Immature natural killer cell (primary cell): ENCODE measurements around the gene ADAMTS3. TPM values are rescaled to one million over a fixed set of nuclear protein-coding genes. Genes with fewer than 3 reads are reported as not detected.

Experiments used
- DNase-seq, 3 donors: peaks; one replicate each; pipeline ENCODE4 v3.0.0; 2022; ENCODE audit warnings: mixed read lengths in 1 of 3
- H3K27ac Mint-ChIP-seq, 6 donors: one replicate each; pipeline ENCODE4 v1.8.0; 2020; ENCODE audit warnings: mixed read lengths in 6 of 6, mild to moderate bottlenecking in 5 of 6, inconsistent platforms in 4 of 6, moderate library complexity in 3 of 6
- H3K27me3 Mint-ChIP-seq, 3 donors: one replicate each; pipeline ENCODE4 v1.8.0; 2020 to 2021; ENCODE audit warnings: low read depth in 3 of 3, mild to moderate bottlenecking in 3 of 3, mixed read lengths in 3 of 3, moderate library complexity in 3 of 3, inconsistent platforms in 1 of 3
- H3K36me3 Mint-ChIP-seq, 3 donors: one replicate each; pipeline ENCODE4 v1.8.0; 2020; ENCODE audit warnings: mixed read lengths in 3 of 3, inconsistent platforms in 2 of 3, mild to moderate bottlenecking in 2 of 3
- H3K4me1 Mint-ChIP-seq, 2 donors: one replicate each; pipeline ENCODE4 v1.8.0; 2020; ENCODE audit warnings: inconsistent platforms in 2 of 2, mild to moderate bottlenecking in 2 of 2, mixed read lengths in 2 of 2, moderate library complexity in 1 of 2
- H3K4me3 Mint-ChIP-seq, 5 donors: one replicate each; pipeline ENCODE4 v1.8.0; 2020; ENCODE audit warnings: mild to moderate bottlenecking in 5 of 5, mixed read lengths in 5 of 5, inconsistent platforms in 3 of 5, moderate library complexity in 3 of 5
- H3K9me3 Mint-ChIP-seq, 6 donors: one replicate each; pipeline ENCODE4 v1.8.0; 2020; ENCODE audit warnings: mild to moderate bottlenecking in 6 of 6, mixed read lengths in 6 of 6, inconsistent platforms in 4 of 6, moderate library complexity in 3 of 6
- polyA plus RNA-seq, 3 donors: library from polyadenylated mRNA; unstranded; fragments of 300-500 nt; fragmentation: Illumina TruSeq; gene quantifications; one replicate each; pipeline ENCODE4 v1.2.3, GENCODE V29; 2021

The ADAMTS3 gene
- polyA plus RNA-seq, 3 donors from 2014 or later: not detected

DNA sequence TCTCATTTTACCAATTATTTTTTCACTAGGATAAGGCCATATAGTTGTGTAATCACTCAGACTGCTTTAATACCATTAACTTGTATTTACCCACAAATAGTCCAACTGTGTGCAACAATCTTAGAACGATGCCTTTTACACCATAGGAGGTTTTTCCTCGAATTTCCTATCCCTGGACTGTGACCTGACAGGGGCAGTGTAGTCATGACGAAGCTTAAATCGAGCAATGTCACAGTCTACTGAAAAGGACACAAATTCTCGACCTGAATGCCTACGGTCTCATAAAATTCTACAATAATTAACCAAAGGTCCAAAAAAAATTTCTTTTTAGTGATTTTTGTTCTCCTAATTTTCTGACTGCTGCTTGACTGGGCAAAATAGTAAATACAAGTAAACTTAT, 208.9 kb downstream of the ADAMTS3 start:
- H3K27me3 Mint-ChIP-seq: peaks cover 0 to 2% (median 0%) of the 10 kb centered on the region in 3 donors
- DNase-seq: no peak
- H3K4me1 Mint-ChIP-seq: no peaks in the 10 kb centered on the region
- peaks cover 0 to 6% (median 0%) of the 10 kb centered on the region in 6 donors for H3K9me3 Mint-ChIP-seq
- H3K4me3 Mint-ChIP-seq: no peak overlapping the region
- H3K36me3 Mint-ChIP-seq: no peaks in the 10 kb centered on the region
- no peak overlapping the region for H3K27ac Mint-ChIP-seq

DNA sequence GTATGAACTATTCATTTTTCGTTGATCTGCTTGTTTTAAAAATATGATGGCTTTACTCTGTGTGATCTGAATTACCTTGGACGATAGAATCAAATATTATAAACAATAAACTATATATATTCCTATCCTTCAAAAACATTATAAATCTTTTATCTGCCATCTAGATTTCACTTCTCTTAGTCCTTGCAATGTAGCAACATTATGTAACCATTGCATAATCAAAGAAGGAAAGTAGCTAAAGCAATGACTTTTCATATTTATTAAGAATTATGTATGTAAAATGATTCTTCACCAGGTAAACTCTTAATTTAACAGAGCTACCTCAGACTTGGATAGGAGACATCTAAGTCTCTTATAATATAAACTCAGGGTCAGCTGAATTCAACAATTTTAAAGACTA, 210.5 kb downstream of the ADAMTS3 start:
- Mint-ChIP-seq H3K36me3 (no peaks in the 10 kb centered on the region), H3K27ac (no peak overlapping the region), H3K9me3 (peaks cover 0 to 7% (median 3%) of the 10 kb centered on the region in 6 donors), H3K27me3 (peaks cover 0 to 2% (median 0%) of the 10 kb centered on the region in 3 donors), H3K4me1 (no peaks in the 10 kb centered on the region), H3K4me3 (no peak overlapping the region)
- DNase-seq: no peak

DNA sequence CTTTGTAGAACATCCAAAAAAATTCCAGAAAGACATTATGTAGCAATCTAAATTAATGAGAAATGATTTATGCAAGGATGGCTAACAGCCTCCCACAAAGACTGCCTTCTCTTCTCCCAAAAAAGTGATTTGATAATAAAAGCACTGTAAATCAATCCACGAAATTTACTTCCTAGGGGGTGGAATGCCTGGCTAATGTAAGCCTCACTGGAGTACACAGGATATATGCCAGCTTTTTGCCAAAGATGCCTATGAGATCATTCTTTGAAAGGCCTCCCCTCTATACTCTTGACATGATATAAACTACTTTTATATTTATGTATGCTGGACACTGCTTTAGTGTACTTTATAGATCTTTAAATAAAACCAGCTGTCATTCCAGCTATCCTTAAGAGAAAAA, 211.1 kb downstream of the ADAMTS3 start:
- H3K9me3 Mint-ChIP-seq: peaks cover 0 to 6% (median 3%) of the 10 kb centered on the region in 6 donors
- no peaks in the 10 kb centered on the region for H3K4me1 Mint-ChIP-seq
- no peak overlapping the region for H3K4me3 Mint-ChIP-seq
- H3K36me3 Mint-ChIP-seq: no peaks in the 10 kb centered on the region
- no peak for DNase-seq
- H3K27me3 Mint-ChIP-seq: peaks cover 0 to 2% (median 0%) of the 10 kb centered on the region in 3 donors
- H3K27ac Mint-ChIP-seq: no peak overlapping the region

DNA sequence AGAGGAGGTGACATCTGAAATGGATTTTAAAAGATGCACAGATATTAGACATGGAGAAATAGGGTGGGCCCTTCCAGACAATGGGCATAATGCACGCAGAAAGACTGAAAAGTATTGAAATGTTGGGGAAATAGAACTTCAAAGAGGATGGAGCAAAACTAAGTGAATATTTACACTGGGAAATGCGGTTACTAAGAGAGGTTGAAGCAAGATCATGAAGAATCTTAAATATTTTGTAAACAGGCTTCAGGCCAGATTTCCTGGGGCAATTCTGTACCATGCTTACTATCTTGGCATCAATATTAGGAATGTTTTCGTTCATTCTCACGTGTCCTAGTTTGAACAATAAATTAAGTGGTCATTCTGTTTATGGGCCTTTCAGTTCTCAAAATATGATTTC, 216.3 kb downstream of the ADAMTS3 start:
- Mint-ChIP-seq H3K27ac (no peak overlapping the region), H3K36me3 (no peaks in the 10 kb centered on the region), H3K4me3 (no peak overlapping the region), H3K4me1 (no peaks in the 10 kb centered on the region), H3K9me3 (peaks cover 0 to 6% (median 3%) of the 10 kb centered on the region in 6 donors), H3K27me3 (peaks cover 4 to 5% (median 4%) of the 10 kb centered on the region in 3 donors)
- no peak for DNase-seq

DNA sequence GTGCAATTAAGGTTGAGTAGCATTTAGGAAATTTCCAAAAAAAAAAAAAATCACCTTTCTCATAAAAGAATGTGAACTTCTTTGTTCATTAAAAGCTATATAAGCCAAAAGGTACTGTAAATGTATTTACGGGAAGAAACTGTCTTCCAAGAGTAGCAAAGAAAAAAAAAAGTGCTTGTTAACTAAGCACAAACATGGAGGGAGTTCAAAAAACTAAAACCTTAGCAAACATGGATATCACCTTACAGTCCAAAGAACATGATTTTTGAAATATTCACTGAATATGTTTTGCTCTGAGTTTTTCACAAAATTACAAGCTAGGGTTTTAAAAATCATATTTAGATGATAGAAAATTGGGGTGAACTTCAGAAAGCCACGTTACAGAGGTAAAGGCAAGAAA, 217.5 kb downstream of the ADAMTS3 start:
- H3K9me3 Mint-ChIP-seq: peaks cover 0 to 6% (median 3%) of the 10 kb centered on the region in 6 donors
- DNase-seq: no peak
- H3K4me3 Mint-ChIP-seq: no peak overlapping the region
- no peaks in the 10 kb centered on the region for H3K36me3 Mint-ChIP-seq
- H3K4me1 Mint-ChIP-seq: no peaks in the 10 kb centered on the region
- no peak overlapping the region for H3K27ac Mint-ChIP-seq
- H3K27me3 Mint-ChIP-seq: peaks cover 3 to 6% (median 5%) of the 10 kb centered on the region in 3 donors

DNA sequence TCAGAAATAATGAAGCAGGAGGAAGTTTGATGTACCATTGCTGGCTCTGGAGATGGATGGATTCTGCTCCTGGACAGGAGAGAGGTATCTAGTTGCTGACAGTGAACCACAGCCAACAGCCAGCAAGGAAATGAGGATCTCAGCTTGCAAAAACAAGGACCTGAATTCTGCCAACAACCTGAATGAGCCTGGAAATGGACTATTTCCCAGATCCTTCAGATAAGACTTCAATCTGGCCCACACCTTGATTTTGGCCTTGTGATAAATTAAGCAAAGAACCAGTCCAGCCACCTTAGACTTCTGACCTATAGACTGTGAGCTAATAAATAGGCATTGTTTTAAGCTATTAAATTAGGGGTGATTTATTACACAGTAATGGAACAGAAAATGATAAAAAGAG, 220.3 kb downstream of the ADAMTS3 start:
- DNase-seq: no peak
- Mint-ChIP-seq H3K4me1 (no peaks in the 10 kb centered on the region), H3K4me3 (no peak overlapping the region), H3K9me3 (peaks cover 0 to 2% (median 0%) of the 10 kb centered on the region in 6 donors), H3K27me3 (peaks cover 3 to 6% (median 5%) of the 10 kb centered on the region in 3 donors), H3K27ac (no peak overlapping the region), H3K36me3 (no peaks in the 10 kb centered on the region)

DNA sequence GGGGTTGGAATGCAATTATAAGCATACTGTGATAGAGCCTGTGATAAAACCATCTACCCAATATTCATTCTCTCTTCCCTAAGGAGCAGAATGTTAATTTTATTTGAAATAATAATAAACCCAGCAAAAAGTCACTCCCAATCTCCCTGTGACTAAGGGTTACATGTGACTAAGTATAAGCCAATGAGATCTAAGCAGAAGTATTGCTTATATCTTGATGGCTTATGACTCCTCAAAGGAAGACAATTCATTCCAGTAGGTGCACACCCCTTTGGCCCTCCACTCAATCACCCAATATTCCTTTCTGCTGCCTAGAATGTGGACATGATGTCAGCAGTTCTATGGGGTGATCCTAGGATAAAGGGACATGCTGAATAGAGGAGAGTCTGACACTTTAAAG, 224.6 kb downstream of the ADAMTS3 start:
- peaks cover 1 to 6% (median 3%) of the 10 kb centered on the region in 3 donors for H3K27me3 Mint-ChIP-seq
- H3K9me3 Mint-ChIP-seq: peaks cover 0 to 7% (median 0%) of the 10 kb centered on the region in 6 donors
- DNase-seq: no peak
- H3K36me3 Mint-ChIP-seq: no peaks in the 10 kb centered on the region
- no peak overlapping the region for H3K4me3 Mint-ChIP-seq
- no peak overlapping the region for H3K27ac Mint-ChIP-seq
- H3K4me1 Mint-ChIP-seq: no peaks in the 10 kb centered on the region

DNA sequence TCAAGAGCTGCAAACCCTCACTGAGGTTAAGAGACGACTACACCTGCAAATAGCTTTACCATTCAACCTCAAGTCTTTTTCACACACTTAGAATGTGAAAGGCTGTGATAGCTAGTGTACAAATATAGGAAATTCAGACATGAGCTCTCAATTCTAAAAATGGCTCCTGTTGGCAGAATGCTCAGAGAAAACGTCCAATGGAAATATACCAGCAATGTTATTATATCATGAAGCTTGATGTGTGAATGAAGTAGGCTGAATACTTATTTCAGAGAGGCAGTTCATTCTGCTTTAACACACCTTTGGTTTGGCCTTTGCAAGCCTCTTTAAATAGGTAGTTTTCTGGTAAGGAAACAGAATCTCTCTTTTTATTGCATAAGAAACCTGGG, 227.6 kb downstream of the ADAMTS3 start:
- no peak overlapping the region for H3K4me3 Mint-ChIP-seq
- H3K4me1 Mint-ChIP-seq: no peaks in the 10 kb centered on the region

DNA sequence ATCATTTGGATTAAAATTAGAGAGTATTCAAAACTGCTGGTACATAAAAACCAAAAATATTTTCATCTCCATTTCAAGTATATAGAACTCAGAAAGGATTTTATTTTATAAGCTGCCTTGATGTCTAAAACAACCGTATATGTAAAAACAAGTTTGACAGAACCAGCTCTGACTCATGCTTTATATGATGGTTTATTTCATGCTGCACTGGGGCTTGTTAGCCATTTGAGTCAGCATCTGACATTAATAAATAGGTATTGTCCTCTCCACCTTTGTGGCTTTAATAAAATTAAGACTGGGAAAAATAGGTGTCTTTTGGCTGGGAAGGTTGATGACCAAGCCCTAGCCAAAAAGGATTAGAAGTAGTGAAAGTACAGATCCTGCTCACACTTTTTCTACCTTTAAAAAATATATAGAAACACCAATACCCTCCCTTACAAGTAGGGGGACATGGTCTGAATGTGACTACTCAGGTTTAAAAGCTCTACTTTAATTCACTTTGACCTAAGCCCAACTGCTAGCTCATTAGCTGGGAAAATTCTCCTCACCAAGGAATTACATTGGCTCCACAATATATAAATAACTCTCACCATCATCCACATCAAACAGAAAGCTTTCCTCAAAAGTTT, 228.1 kb downstream of the ADAMTS3 start:
- Mint-ChIP-seq H3K4me3 (no peak overlapping the region), H3K27ac (no peak overlapping the region), H3K9me3 (peaks cover 0 to 8% (median 0%) of the 10 kb centered on the region in 6 donors), H3K4me1 (no peaks in the 10 kb centered on the region), H3K27me3 (no peaks in the 10 kb centered on the region), H3K36me3 (no peaks in the 10 kb centered on the region)
- no peak for DNase-seq

More for the DNA sequence above, 227.6 kb downstream of the ADAMTS3 start:
- Mint-ChIP-seq H3K36me3 (no peaks in the 10 kb centered on the region), H3K9me3 (peaks cover 0 to 5% (median 0%) of the 10 kb centered on the region in 6 donors), H3K27ac (no peak overlapping the region), H3K27me3 (no peaks in the 10 kb centered on the region)
- DNase-seq: no peak

DNA sequence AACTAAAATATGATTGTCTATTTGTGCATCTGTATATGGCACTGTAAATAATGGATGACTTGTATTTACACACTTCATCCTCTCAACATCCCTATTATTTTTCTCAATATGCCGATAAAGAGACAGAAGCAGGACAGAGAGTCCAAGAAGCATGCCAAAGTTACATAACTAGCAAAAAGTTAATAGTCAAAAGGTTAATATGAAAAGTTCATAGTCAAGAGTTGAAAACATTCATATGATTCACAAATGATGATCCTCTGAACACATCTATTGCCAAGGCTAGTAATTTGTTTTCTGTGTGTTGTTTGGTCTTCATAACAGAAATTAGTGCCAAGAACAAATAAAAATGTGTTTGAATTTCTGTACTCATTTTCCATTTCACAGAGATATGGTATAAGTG, 231.0 kb downstream of the ADAMTS3 start:
- Mint-ChIP-seq H3K27ac (no peak overlapping the region), H3K27me3 (no peaks in the 10 kb centered on the region), H3K9me3 (peaks cover 0 to 4% (median 0%) of the 10 kb centered on the region in 6 donors), H3K36me3 (no peaks in the 10 kb centered on the region), H3K4me1 (no peaks in the 10 kb centered on the region), H3K4me3 (no peak overlapping the region)
- no peak for DNase-seq

DNA sequence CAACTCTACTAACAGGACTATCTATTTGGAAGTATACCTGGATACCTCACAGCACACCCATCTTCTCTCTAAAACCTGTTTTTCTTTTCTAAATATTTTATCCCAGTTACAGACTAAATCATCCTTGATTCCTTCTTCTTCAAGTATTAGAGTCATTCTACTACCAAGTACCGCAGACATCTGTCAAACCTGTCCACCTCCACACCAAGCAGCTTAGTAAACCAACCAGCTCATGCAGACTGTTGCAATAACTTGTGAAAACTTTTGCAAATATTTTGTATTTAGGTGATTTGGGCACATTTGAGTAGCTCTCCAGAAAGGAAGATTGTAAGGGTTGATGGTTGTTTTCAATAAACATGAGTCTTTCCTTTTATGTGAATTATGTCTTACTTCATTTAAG, 238.6 kb downstream of the ADAMTS3 start:
- no peaks in the 10 kb centered on the region for H3K4me1 Mint-ChIP-seq
- no peaks in the 10 kb centered on the region for H3K36me3 Mint-ChIP-seq
- no peak for DNase-seq
- no peak overlapping the region for H3K4me3 Mint-ChIP-seq
- H3K27me3 Mint-ChIP-seq: no peaks in the 10 kb centered on the region
- no peak overlapping the region for H3K27ac Mint-ChIP-seq
- H3K9me3 Mint-ChIP-seq: no peaks in the 10 kb centered on the region

DNA sequence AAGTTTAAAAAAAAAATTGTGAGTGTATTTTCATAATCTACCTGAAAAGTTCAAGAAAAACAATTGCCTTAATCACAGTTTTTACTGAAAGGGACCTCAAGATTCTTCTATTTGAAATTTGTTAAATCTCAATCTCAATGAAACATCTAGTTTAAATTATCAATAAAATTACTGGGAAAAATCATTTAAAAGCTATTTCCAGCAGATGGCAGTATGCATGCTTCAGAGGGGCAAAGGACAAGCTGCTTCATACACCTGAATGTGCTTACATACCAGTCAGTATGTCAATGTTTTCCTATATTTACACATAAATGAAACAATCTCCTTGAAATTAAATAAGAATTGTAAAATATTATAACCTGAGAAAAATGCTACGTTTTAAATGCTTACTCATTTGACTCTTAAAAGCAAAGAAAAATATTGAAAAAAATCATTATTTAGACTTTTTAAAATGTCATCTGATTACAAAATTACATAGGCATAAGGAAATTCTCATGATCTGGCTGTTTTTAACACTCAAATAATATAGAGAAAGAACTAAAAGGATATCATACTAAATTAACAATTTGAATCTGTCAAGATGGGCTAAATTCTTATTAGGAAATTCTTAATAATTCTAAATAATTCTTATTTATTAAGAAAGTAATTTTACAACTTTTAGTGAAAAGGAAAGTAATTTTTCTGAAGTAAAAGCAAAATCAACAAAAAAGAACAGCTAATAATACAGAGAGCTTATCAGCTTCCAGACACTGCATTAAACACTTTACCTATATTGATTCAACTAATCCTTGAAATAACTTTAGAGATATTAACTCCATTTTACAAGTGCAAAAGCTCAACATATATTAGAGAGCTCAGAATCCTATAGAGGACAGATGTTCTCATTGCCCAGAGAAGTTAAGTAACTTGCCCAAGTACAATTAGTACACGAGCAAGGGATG, 242.1 kb downstream of the ADAMTS3 start:
- no peak for DNase-seq

DNA sequence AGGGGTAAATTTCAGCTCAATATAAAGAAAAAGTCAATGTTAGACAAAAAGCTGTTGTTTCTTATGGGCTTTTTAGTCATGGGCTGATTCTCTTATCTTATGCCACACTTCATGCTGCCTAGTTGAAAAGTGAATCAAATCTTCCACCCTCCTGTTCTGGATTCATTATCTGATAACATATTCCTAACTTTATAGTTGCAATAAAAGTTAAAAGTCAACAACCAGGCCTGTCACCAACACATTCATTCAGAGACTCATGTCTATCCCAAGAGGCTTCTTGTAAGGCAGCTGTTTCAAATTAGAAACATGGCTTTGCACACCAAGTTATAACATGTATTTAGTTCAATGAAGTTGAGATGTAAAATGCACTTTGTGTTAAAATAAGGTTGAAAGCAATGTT, 243.8 kb downstream of the ADAMTS3 start:
- H3K9me3 Mint-ChIP-seq: no peaks in the 10 kb centered on the region
- no peak overlapping the region for H3K27ac Mint-ChIP-seq
- no peaks in the 10 kb centered on the region for H3K36me3 Mint-ChIP-seq
- H3K4me3 Mint-ChIP-seq: no peak overlapping the region
- peaks cover 0 to 2% (median 0%) of the 10 kb centered on the region in 3 donors for H3K27me3 Mint-ChIP-seq
- no peak for DNase-seq
- H3K4me1 Mint-ChIP-seq: peaks cover 4 to 5% of the 10 kb centered on the region in 2 donors

More for the DNA sequence above, 242.1 kb downstream of the ADAMTS3 start:
- no peaks in the 10 kb centered on the region for H3K36me3 Mint-ChIP-seq
- H3K4me1 Mint-ChIP-seq: no peaks in the 10 kb centered on the region
- H3K4me3 Mint-ChIP-seq: no peak overlapping the region
- no peak overlapping the region for H3K27ac Mint-ChIP-seq
- H3K27me3 Mint-ChIP-seq: peaks cover 0 to 2% (median 0%) of the 10 kb centered on the region in 3 donors
- no peaks in the 10 kb centered on the region for H3K9me3 Mint-ChIP-seq

DNA sequence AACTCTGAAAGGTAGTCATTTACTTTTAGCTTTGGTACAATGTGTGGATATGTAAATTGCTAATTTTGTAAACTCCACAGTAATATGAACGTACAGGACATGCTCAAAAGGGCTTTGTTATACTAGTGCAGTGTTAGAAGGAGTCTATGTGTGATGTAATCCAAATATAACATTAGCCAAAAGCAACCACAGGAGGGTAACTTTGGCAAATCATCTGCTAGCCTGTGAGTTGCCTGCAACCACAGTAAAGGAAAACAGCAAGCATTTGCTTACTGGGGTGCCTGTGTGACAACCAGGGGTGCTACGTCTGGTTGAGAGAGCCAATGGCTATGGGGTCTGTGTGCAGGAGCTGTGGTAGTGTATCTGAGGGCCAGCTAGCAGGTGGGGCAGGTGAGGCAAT, 245.8 kb downstream of the ADAMTS3 start:
- H3K4me1 Mint-ChIP-seq: peaks cover 23 to 24% of the 10 kb centered on the region in 2 donors
- no peaks in the 10 kb centered on the region for H3K9me3 Mint-ChIP-seq
- H3K27ac Mint-ChIP-seq: no peak overlapping the region
- no peaks in the 10 kb centered on the region for H3K36me3 Mint-ChIP-seq
- DNase-seq: no peak
- no peak overlapping the region for H3K4me3 Mint-ChIP-seq
- H3K27me3 Mint-ChIP-seq: peaks cover 0 to 2% (median 0%) of the 10 kb centered on the region in 3 donors
